NCI-H146 treated with DMSO at 0.1 percent for 48 hours (cell line): ENCODE results near the gene HLA-DOB.
A peak's percentile ranks its signal among the peaks of the same experiment; 100 is the strongest.
"Not testable (repeated sequence)": the region's sequence is repeated elsewhere in the genome, so short reads cannot be mapped to it uniquely, and the experiment has no call there.

Source experiments
- DNase-seq: peaks from one replicate; lab custom pipeline; 2025; ENCODE audit not compliant: unreplicated experiment; lab: John Stamatoyannopoulos, UW

The HLA-DOB gene

DNA sequence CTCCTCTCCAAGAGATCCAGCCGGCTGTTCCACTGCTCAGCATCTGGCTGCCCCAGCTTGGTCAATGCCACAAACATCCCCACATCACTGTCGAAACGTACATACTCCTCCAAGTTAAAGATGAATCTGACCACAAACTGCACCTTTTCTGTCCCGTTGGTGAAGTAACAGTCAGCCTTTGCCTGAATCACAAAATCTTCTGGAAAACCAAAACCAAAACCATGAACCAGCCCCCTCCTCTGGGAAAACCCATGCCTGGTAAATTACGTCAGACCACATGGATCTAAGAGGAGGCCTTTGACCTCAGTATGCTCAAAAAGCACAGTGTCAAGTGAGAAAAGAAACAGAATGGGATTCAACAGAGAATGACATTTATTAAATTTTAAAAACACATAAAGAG is 1.7 kb downstream of the HLA-DOB start:
- DNase-seq = no peak

DNA sequence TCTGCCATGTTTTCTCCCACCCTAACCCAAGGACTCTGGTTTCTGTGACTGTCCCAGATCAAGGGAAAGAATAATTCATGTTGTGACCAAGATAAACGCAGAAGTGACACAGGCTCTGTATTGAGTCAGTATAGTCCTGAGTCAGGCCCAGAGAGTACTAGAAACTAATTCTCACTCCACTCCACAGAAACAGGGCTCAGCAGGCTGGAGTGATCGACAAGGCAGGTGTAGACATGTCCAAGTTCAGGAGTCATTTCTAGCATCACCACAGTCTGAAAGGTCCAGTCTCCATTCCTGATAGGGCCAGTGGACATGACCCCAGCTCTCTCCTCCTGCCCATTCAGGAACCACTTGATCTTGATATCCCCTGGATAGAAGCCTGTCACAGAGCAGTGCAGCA is 2.7 kb downstream of the HLA-DOB start:
- no peak for DNase-seq

DNA sequence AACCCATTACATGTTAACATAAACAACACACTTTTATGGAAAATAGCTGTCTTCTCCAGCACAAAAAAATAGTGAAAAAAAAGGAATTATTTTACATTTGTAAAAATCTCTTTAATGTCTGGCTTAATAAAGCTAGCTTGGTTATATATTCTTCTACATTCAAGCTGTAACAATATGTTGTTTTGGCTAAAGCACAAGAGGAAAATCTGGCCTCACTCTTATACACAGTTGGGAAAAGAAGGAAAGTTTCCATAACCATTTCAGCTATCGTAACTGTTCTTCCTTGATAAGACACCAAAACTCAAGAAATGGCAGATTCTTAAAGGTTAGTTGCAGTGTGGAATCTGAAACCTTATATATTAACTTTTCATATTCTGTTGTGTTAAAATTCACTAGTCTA is 7.6 kb downstream of the HLA-DOB start:
- no peak for DNase-seq

DNA sequence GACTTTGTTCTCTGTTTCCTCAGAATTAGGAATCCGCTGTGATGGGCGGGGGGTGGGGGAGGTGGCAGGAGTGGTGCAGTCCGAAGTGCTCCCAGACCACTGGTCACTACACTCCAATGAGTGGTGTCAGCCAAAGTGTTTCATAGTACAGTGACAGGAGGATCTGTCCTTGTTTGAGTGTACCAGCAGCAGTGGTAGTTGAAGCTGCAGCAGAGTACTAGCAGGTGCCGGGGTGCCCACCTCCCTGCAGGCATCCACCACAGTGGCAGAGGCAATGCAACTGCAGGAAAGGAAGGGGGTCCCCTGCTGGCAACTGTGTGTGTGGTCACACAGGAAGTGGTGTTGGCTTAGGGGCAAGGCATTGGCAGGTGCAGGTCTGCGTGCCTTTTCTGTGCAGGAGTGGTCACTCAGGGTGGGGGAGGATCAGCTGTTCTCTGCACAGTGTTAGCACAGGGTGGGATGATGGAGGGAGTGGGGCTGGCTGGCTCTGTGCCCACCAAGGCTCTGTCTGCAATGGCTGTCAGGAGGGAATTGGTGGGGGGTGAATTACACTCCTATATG is 9.7 kb downstream of the HLA-DOB start:
- no peak for DNase-seq

DNA sequence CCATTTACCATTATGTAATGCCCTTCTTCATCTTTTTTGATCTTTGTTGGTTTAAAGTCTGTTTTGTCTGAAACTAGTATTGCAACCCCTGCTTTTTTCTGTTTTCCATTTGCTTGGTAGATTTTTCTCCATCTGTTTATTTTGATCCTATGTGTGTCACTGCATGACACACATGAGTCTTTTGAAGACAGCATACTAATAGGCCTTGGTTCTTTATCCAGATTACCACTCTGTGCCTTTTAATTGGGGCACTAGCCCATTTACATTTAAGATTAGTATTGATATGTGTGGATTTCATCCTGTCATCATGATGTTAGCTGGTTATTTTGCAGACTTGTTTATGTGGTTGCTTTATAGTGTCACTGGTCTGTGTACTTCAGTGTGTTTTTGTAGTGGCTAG is 11.4 kb downstream of the HLA-DOB start:
- not testable (repeated sequence) for DNase-seq

DNA sequence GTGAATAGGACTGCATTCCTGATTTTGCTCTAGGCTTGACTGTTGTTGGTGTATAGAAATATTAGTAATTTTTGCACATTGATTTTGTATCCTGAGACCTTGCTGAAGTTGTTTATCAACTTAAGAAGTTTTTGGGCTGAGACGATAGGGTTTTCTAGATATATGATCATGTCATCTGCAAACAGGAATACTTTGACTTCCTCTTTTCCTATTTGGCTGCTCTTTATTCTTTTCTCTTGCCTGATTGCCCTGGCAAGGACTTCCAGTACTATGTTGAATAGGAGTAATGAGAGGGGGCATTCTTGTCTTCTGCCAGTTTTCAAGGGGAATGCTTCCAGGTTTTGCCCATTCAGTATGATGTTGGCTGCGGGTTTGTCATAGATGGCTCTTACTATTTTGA is 13.4 kb downstream of the HLA-DOB start:
- DNase-seq = no peak

DNA sequence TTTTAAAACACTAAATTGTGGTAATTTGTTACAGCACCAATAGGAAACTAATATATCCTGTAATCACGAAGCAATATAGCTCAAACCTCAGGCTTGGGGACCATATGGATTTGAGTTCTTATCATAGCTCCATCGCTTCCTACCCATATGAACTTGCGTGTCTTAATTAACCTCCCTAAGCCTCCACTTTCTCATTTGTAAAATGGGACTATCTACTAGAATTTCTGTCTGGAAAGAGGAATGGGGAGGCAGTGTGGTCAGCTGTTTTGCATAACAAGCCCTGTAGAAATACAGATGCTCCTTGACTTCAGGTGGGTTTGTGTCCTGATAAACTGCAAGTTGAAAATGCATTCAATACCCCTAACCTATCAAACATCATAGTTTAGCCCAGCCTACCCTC is 17.1 kb downstream of the HLA-DOB start:
- DNase-seq = no peak

DNA sequence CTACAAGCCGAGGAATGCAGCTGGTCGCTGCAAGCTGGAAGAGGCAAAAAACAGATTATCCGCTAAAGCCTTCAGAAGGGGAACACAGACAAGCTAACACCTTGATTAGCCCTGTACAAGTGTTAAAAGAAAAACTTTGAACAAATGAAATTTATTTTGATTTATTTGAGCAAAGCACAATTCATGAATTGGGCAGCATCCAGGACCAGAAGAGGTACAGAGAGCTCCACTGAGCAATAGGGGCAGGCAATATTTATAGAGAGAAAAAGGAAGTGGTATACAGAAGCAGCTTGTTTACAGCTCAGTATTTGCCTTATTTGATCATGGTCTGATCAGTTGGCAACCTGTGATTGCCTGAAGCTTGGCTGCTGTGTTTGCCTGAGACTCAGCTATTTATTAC is 17.6 kb downstream of the HLA-DOB start:
- no peak for DNase-seq

DNA sequence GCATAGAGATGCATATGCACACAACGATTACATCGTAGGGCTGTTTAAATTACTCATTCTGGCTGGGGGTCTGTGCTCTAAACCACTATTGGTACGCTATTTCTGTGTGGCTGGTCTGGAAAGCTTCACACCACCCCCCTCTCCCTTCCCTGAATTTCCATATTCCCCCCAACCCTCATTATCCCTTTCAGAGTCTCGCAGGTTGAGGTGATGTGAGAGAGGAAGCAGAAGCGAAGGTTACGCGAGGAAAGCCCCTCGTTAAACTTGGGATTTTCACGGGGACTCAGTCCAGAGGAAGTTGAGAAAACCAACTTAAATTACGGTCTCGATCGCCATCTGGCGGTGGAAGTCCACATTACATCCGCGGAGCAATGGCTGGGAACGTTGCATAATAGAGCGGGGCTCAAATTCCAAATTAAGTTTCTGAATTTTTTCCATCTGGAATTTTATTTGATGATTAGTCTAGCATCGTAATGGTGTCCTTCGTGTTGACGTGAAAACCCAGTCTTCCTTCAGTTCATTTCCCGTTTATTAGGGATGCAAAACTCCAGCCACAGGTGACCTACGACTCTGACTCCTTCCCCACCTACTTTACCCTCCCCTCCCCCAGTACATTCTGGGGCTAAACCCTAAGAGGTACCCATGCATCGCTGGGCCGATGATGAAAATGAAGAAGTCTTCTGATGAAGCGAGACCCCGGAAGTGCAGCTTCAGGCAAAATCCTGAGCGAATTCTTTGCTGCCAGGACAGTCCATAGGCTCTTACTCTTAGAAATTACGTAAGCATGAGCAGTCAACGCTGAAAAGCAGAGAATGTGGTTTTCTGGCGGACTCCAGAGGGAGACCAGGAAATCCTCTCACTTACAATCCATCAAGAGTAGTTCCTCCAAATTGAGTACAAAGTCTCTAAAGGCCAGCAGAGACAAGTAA is 19.7 kb downstream of the HLA-DOB start:
- DNase-seq = peak; percentile 1

DNA sequence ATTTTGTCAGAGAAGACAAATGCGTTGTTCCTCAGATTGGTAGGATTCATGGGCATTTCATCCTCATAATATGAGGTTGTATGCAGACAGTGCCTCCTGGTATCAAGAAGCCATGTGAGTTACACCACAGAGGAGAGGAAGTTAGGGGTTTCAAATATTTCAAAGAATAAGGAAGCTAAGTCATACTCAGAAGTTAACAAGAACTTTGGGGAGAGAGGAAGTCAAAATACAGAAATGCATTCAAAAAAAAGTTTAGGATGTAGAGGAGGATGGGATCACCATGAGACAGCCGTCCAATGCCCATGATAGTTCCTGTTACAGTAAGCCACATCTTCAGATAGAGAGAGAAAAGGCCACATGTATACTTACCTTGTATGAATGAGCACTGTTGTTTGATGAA is 22.3 kb downstream of the HLA-DOB start:
- DNase-seq = no peak

DNA sequence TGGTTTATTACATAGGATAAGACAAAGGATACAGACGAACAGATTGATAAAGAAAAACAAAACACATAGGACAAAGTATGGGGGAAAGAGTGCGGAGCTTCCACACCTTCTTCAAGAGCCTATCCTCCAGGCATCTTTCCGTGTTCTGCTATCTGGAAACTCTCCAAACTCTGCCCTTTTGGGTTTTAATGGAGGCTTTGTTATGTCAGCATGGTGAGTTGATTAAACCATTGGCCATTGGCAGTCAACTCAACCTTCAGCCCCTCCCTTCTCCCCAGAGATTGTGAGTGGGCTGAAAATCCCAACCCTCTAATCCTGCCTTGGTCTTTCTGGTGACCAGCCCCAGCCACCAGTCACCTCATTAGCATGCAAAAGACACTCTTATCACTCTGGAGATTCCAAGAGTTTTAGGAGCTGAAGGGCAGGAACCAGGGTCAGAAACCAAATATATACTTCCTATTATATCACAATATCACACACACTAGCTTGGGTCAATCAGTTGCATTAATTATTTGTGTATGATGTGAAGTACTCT is 23.8 kb downstream of the HLA-DOB start:
- no peak for DNase-seq

DNA sequence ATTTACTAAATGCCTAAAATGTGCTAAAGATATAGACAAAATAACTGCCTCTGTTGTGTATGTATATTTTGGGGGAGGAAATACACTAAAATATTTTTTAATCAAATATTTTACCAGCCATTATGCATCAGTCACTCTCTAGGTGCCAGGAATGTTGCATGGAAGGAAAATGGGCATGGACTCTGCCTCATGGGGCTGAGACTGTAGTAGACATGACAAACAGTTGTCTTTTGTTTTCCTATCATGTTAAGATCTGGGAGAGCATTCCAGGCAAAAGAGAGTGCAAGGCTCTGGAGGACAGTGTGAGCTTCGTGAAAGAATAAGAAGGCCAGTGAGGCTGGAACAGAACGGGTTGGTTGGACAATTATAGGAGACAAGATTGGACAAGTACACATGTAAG is 26.5 kb downstream of the HLA-DOB start:
- no peak for DNase-seq

DNA sequence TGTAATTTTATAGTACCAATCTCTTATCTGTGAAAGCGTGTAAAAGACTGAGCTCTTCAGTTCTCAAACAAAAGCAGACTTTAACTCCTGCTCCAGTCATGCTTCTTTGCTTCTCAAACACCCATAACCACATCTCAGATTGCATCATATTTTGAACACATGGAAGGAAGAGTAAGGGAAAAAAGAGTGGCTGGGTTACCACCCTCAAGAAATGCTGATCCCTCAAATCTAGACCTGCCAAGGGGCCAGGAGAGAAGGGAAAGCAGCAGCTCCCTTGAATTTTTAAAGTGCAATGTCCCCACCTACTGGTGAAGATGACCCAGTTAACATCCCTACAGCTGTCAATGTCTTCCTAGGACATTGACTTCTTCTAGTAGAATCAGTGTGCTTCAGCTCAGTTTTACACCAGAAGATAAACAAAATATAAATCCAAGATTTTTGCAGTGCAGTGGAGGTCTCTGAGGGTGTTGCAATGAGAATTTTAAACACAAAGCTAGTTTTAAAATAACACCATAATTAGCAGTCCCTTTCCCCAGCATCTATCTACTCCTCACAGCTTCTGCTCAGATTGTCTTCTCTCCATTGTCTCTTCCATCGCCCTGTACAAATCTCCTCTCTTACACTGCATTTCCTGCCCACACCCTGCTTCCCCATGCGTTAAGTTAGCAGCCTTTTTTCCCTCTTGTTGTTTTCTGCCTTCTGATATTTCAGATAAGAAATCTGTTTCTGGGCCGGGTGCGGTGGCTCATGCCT is 30.8 kb downstream of the HLA-DOB start:
- DNase-seq = peak; percentile 2

DNA sequence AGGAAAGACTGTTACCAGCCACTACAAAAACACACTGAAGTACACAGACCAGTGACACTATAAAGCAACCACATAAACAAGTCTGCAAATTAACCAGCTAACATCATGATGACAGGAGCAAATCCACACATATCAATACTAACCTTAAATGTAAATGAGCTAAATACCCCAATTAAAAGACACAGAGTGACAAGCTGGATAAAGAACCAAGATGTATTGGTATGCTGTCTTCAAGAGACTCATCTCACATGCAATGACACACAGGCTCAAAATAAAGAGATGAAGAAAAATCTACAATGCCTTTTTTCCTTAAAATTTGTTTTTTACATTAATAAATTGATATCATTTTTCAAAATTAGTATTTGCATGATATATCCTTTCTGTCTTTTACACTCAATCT is 33.9 kb downstream of the HLA-DOB start:
- not testable (repeated sequence) for DNase-seq

DNA sequence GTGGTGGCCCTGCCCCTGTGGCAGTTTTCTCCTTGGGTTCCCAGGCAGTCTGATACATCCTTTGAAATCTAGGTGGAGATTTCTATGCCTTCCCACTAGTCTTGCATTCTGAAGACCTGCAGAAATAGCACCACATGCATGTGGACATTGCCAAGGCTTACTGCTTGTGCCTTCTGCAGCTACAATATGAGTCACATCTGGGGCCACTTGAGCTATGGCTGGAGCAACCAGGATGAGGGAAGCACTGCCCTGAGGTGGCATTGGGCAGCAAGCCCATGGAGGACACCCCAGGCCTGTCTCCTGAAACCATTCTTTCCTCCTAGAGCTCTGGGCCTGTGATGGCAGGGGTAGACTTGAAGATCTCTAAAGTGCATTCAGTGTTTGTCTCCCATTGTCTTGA is 37.8 kb downstream of the HLA-DOB start:
- DNase-seq = no peak

DNA sequence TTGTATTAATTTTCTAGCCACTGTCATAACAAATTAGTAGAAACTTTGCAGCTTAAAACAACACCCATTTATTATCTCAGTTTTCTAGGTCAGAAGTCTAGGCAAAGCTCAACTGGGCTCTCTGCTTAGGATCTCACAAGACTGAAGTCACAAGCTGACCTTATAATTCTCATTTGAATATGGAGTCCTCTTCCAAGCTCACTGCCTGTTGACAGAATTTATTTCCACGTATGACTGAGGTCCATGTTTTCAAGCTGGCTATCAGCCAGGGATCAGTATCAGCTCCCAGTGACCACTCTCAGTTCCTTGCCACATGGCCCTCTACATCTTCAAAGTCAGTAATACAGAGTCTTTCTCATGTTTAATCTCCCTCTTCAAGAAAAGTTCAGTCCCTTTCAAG is 41.7 kb downstream of the HLA-DOB start:
- no peak for DNase-seq

DNA sequence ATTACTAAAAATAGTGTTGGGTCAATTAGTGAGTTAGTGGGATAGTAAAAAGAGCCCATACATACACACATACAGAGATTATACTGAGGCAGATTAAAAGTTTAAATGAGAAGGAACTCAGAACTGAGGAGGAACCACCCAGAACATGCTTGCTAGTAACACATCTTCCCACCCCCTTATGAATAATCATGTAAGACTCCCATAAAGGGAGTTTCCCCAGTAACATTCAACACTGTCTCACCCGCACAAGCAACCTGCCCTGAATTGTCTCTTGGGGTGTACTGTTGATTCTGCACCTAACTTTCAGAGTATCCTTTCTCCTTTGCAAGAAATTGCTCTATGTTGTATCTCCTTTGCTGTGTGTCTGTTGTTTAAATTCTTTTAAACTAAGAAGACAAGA is 42.4 kb downstream of the HLA-DOB start:
- DNase-seq = no peak

DNA sequence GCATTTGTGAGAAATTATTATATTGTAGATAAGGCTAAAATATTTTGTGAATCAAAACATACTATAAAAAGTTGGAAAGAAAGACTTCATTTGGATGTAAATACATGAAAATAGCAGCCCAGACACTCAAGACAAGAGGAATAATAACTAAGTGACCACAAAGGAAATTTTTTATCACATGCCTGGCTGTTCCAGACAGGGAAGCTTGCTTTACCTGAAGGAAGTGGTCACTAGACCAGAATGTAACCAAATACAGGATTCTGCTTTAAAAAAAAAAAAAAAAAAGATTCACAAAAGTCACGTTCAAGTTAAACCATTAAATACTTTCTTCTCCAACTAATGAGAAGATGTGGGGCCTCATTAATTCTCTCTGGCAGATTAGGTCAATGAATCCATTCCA is 44.1 kb downstream of the HLA-DOB start:
- DNase-seq = no peak

DNA sequence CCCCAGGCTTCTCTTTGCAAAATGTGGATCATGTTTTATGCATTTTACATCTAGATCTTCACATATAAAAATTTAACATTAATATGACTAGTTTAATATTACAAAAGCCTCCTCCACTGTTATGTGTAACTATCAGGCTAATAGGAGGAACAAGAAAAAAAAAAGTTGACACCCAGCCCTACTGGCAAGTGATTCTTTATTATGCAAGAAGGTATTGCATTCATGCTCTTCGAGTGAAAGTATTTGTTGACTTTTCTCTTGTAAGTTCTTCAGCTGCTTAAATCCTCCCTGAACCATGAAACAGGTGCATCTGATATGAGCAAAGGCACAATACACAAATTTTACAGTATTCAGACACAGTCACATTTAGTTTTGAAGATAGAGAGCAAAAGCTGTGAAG is 52.8 kb downstream of the HLA-DOB start:
- no peak for DNase-seq

DNA sequence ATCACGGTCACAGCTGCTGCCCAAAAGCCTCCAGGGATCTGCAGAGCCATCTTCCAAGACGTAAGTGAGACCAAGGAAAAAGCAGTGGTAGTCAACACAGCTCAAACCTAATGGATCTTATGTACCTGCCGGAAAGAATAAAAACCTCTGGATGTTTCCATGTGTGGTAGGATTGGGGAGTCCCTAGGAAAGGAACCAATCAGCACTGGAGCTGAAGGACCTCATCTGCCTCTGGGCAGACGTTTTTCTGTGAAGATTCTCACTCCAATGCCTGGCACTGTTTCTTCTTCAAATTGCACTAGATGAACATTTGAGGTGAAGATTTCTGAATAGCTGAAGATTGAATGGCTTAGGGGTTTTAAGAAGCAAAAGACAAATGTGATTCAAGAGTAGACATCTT is 53.4 kb downstream of the HLA-DOB start, which contains the start of gene HLA-DQB2:
Gene HLA-DQB2 (minus strand): TSS at position 112 of the 400 bp plus-strand sequence. CDS start 62 bp downstream, at position 50.
- no peak for DNase-seq
